IgD-negative memory B cell (primary cell): Measurements from ENCODE around the gene WSCD2. TPM values are rescaled to one million over a fixed set of nuclear protein-coding genes. Genes with fewer than 3 reads are reported as not detected.

ENCODE experiments used
- H3K27ac Mint-ChIP-seq, 3 donors: one replicate each; pipeline ENCODE4 v1.8.0; 2020 to 2022; ENCODE audit warnings: mild to moderate bottlenecking in 3 of 3, mixed read lengths in 3 of 3, moderate library complexity in 1 of 3
- H3K27me3 Mint-ChIP-seq: one replicate; pipeline ENCODE4 v1.8.0; 2021; ENCODE audit warnings: mixed read lengths
- H3K36me3 Mint-ChIP-seq: one replicate; pipeline ENCODE4 v1.8.0; 2020; ENCODE audit warnings: mild to moderate bottlenecking, mixed read lengths
- H3K4me1 Mint-ChIP-seq, 3 donors: one replicate each; pipeline ENCODE4 v1.8.0; 2020 to 2022; ENCODE audit warnings: mixed read lengths in 3 of 3, mild to moderate bottlenecking in 1 of 3
- H3K4me3 Mint-ChIP-seq, 4 donors: one replicate each; pipeline ENCODE4 v1.8.0; 2020 to 2022; ENCODE audit warnings: mild to moderate bottlenecking in 4 of 4, mixed read lengths in 4 of 4, moderate library complexity in 3 of 4
- H3K9me3 Mint-ChIP-seq, 3 donors: one replicate each; pipeline ENCODE4 v1.8.0; 2020 to 2021; ENCODE audit warnings: mixed read lengths in 3 of 3, mild to moderate bottlenecking in 1 of 3
- polyA plus RNA-seq: library from polyadenylated mRNA; unstranded; fragments of 300-500 nt; fragmentation: Illumina TruSeq; gene quantifications from one replicate; pipeline ENCODE4 v1.2.3, GENCODE V29; 2021

Gene WSCD2
- polyA plus RNA-seq, 1 donor from 2014 or later, result 2.8 TPM

- peaks cover 0 to 2% (median 0%) of the 10 kb centered on the region in 3 donors for H3K4me1 Mint-ChIP-seq
- no peak overlapping the region for H3K27ac Mint-ChIP-seq
These were observed 166.6 kb downstream of the WSCD2 start for GRCh38 chr12:108295641-108296040.

GRCh38 chr12:108296945-108297344, 167.9 kb downstream of the WSCD2 start:
- Mint-ChIP-seq H3K4me1 (peaks cover 0 to 2% (median 0%) of the 10 kb centered on the region in 3 donors), H3K9me3 (peaks cover 0 to 3% (median 2%) of the 10 kb centered on the region in 3 donors)

More at GRCh38 chr12:108295641-108296040, 166.6 kb downstream of the WSCD2 start:
- peaks cover 0 to 7% (median 2%) of the 10 kb centered on the region in 3 donors for H3K9me3 Mint-ChIP-seq
- no peaks in the 10 kb centered on the region for H3K36me3 Mint-ChIP-seq
- peaks cover 8% of the 10 kb centered on the region for H3K27me3 Mint-ChIP-seq
- H3K4me3 Mint-ChIP-seq, result no peak overlapping the region

GRCh38 chr12:108297424-108297823, 168.3 kb downstream of the WSCD2 start:
- Mint-ChIP-seq H3K27me3 (peaks cover 11% of the 10 kb centered on the region), H3K9me3 (peaks cover 0 to 2% (median 0%) of the 10 kb centered on the region in 3 donors), H3K4me1 (peaks cover 0 to 2% (median 0%) of the 10 kb centered on the region in 3 donors), H3K4me3 (no peak overlapping the region), H3K27ac (no peak overlapping the region), H3K36me3 (no peaks in the 10 kb centered on the region)

More at GRCh38 chr12:108296945-108297344, 167.9 kb downstream of the WSCD2 start:
- H3K36me3 Mint-ChIP-seq, result no peaks in the 10 kb centered on the region
- no peak overlapping the region for H3K27ac Mint-ChIP-seq
- peaks cover 10% of the 10 kb centered on the region for H3K27me3 Mint-ChIP-seq
- H3K4me3 Mint-ChIP-seq, result no peak overlapping the region

- peaks cover 0 to 2% (median 0%) of the 10 kb centered on the region in 3 donors for H3K9me3 Mint-ChIP-seq
- no peak overlapping the region for H3K4me3 Mint-ChIP-seq
- peaks cover 0 to 2% (median 0%) of the 10 kb centered on the region in 3 donors for H3K4me1 Mint-ChIP-seq
- H3K27me3 Mint-ChIP-seq, result peaks cover 14% of the 10 kb centered on the region
- no peak overlapping the region for H3K27ac Mint-ChIP-seq
- no peaks in the 10 kb centered on the region for H3K36me3 Mint-ChIP-seq
These were observed 169.0 kb downstream of the WSCD2 start for GRCh38 chr12:108297895-108298760.

- Mint-ChIP-seq H3K36me3 (no peaks in the 10 kb centered on the region), H3K27ac (no peak overlapping the region), H3K4me1 (peaks cover 0 to 2% (median 0%) of the 10 kb centered on the region in 3 donors), H3K4me3 (no peak overlapping the region), H3K9me3 (peaks cover 0 to 2% (median 0%) of the 10 kb centered on the region in 3 donors), H3K27me3 (peaks cover 14% of the 10 kb centered on the region)
These were observed 169.7 kb downstream of the WSCD2 start for GRCh38 chr12:108298761-108299275.

GRCh38 chr12:108299516-108299915, 170.4 kb downstream of the WSCD2 start:
- H3K9me3 Mint-ChIP-seq, result peaks cover 0 to 2% (median 0%) of the 10 kb centered on the region in 3 donors
- no peaks in the 10 kb centered on the region for H3K36me3 Mint-ChIP-seq
- H3K4me3 Mint-ChIP-seq, result no peak overlapping the region
- H3K27ac Mint-ChIP-seq, result no peak overlapping the region
- H3K27me3 Mint-ChIP-seq, result peaks cover 14% of the 10 kb centered on the region
- peaks cover 0 to 2% (median 0%) of the 10 kb centered on the region in 3 donors for H3K4me1 Mint-ChIP-seq

Other genes with a start within 250 kb of the WSCD2 start
- gene CMKLR1, start 210.0 kb downstream of the WSCD2 start, polyA plus RNA-seq, result 0.64 TPM